Superior temporal gyrus (tissue), 1 donor: Measurements from ENCODE around the gene JAK1.

Experiments used
- DNase-seq: peaks from one replicate; pipeline ENCODE4 v3.0.0-alpha.2; 2016; ENCODE audit errors: extremely low spot score

Gene JAK1

GRCh38 chr1:64980745-64981600, 14.6 kb upstream of the JAK1 start:
- DNase-seq = no peak

GRCh38 chr1:64979358-64979757, 13.0 kb upstream of the JAK1 start:
- no peak for DNase-seq

GRCh38 chr1:64976361-64976760, 10.0 kb upstream of the JAK1 start:
- DNase-seq = no peak

GRCh38 chr1:64975740-64976139, 9.4 kb upstream of the JAK1 start:
- peak; percentile 36 for DNase-seq

GRCh38 chr1:64975127-64975526, 8.8 kb upstream of the JAK1 start:
- DNase-seq = no peak

- no peak for DNase-seq
Observed at GRCh38 chr1:64974288-64974825, 8.0 kb upstream of the JAK1 start.

- no peak for DNase-seq
Observed at GRCh38 chr1:64973061-64973647, 6.8 kb upstream of the JAK1 start.

- no peak for DNase-seq
Observed at GRCh38 chr1:64969305-64970046, 3.1 kb upstream of the JAK1 start.

GRCh38 chr1:64967381-64967780, 1.0 kb upstream of the JAK1 start:
- no peak for DNase-seq

GRCh38 chr1:64965366-64966157, 787 bp downstream of the JAK1 start:
- peak; percentile 30 for DNase-seq

- DNase-seq = no peak
Observed at GRCh38 chr1:64963466-64963865, 2.9 kb downstream of the JAK1 start.

GRCh38 chr1:64962441-64962840, 3.9 kb downstream of the JAK1 start:
- no peak for DNase-seq

GRCh38 chr1:64961923-64962322, 4.4 kb downstream of the JAK1 start:
- no peak for DNase-seq

- no peak for DNase-seq
Observed at GRCh38 chr1:64960731-64961130, 5.6 kb downstream of the JAK1 start.

GRCh38 chr1:64959986-64960385, 6.4 kb downstream of the JAK1 start:
- no peak for DNase-seq

GRCh38 chr1:64956733-64957441, 9.5 kb downstream of the JAK1 start:
- DNase-seq = no peak

GRCh38 chr1:64956010-64956640, 10.2 kb downstream of the JAK1 start:
- DNase-seq = no peak

- DNase-seq = no peak
Observed at GRCh38 chr1:64955097-64956009, 11.0 kb downstream of the JAK1 start.

GRCh38 chr1:64953241-64953640, 13.1 kb downstream of the JAK1 start:
- no peak for DNase-seq
